Hematopoietic multipotent progenitor cell treated with erythropoietin and hydrocortisone succinate and interleukin-3 and kit ligand, for 17 days (in vitro differentiated cells): ENCODE data around the gene NOL9.
A peak's percentile ranks its signal among the peaks of the same experiment; 100 is the strongest.

Experiments used
- DNase-seq: peaks from one replicate; pipeline ENCODE4 v3.0.0-alpha.2; 2015; ENCODE audit warnings: low spot score

Gene NOL9

DNA sequence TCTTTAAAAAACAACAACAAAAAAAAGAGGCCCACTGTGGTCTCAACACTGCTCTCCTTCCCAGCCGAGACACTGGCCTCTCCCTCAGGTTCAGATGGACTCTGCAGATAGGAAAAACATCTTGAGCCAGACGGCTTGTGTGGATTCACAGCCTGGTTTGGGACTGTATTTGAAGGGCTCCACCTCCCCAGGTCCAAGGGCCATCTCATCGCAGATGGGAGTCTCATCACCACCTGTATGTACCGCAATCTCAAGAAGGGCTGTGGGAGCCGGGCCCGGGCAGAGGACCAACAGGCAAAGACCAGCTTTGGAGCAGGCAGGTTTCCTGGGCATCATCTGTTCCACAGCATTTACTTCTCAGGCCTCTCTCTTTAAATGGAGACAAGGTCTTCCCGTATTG lies 35.7 kb upstream of the NOL9 start:
- peak; percentile 12 for DNase-seq

DNA sequence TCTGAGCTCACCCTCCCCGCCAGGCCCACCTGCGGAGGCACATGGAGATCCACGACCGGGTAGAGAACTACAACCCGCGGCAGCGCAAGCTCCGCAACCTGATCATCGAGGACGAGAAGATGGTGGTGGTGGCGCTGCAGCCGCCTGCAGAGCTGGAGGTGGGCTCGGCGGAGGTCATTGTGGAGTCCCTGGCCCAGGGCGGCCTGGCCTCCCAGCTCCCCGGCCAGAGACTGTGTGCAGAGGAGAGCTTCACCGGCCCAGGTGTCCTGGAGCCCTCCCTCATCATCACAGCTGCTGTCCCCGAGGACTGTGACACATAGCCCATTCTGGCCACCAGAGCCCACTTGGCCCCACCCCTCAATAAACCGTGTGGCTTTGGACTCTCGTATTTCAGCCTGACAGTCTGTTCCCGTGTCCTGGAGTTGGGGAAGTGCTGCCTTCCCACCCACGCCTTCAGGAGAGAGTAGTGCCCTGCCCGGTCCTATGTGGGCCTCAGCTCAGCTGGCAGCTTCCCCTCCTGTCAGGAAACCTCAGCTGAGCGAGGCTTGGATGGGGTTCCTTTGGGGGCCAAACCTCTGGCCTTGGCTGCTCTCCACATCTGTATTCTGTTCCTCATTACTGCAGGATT lies 34.7 kb upstream of the NOL9 start:
- DNase-seq = no peak

DNA sequence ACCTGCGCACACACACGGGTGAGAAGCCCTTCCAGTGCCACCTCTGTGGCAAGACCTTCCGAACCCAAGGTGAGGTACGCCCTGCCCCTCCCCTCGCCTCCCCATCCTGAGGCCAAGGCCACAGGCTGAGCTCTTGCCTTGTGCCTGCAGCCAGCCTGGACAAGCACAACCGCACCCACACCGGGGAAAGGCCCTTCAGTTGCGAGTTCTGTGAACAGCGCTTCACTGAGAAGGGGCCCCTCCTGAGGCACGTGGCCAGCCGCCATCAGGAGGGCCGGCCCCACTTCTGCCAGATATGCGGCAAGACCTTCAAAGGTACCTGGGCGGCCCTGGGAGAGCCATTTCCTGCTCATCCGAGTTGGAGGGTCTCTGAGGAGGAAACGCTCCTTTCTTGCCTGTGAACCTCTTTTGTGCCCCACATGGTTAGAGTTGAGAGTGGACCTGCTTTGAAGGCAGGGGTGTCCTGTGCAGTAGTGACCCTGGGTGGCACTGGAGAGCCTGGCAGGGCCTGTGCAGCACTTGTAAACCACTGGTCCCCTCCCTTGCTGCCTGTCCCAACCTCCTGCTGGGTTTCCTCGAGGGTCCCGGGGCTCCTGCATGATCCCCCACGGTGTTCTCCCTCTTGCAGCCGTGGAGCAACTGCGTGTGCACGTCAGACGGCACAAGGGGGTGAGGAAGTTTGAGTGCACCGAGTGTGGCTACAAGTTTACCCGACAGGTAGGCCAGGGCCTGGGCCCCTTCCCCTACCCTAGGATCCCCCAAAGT lies 34.0 kb upstream of the NOL9 start:
- DNase-seq = peak; percentile 9

DNA sequence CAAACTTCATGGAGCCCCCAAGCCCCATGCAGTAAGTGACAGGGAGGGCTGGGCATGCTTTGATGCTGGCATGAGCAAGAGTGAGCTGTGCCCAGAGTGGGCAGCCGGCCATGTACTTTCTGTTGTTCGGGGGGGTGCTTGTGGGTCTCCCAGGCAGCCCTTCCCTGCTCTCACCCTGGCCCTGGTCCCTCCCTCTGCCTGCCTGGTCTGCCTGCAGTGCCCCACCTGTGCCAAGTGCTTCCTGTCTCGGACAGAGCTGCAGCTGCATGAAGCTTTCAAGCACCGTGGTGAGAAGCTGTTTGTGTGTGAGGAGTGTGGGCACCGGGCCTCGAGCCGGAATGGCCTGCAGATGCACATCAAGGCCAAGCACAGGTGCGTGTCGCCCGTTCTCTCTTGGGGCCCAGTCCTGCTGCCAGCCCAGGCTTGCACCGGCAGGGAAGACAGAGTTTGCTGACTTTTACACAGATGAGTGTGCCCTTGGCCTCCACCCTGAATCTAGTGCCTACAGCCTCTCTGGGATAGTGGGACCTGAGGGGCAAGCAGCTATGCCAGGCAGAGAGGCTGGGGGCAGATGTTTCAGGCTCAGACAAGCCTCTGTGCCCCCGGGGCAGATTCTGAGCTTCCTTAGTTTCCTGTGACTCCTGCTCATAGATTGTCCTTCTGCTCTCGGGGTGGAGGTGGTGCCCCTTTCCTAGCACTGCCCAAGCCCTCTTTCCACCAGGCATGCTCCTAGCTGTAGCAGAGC lies 33.1 kb upstream of the NOL9 start:
- peak; percentile 7 for DNase-seq

DNA sequence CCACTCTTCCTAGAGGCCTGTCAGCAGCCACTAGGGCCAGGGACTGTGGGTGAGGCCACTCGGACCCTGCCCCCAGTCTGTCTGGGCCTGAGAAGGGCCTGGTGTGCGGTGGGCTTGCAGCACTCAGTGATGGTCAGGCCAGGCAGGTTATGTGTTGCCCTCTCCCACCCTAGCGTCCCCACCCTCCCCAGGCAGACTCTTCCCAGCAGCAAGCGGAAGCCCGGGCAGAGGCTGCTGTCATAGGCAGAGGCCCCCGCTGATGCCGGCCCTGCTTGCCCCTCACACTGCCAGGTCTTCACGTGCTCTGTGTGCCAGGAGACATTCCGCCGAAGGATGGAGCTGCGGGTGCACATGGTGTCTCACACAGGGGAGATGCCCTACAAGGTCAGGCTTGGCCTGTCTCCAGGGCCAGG lies 32.1 kb upstream of the NOL9 start:
- no peak for DNase-seq

DNA sequence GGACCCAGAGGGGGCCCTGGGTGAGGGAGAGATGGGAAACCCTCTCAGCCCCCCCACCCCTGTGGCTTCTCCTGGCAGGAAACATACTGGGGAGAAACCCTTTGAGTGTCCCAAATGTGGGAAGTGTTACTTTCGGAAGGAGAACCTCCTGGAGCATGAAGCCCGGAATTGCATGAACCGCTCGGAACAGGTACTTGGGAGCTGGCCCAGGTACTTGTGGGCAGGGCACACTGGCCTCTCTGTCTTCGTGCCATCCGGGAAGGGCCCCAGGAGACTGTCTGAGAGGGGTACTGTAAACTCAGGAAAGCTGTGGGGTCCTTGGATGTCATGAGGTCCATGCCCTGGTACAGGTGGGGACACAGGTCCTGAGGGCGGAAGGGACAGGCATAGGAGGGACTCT lies 31.5 kb upstream of the NOL9 start:
- DNase-seq = no peak

DNA sequence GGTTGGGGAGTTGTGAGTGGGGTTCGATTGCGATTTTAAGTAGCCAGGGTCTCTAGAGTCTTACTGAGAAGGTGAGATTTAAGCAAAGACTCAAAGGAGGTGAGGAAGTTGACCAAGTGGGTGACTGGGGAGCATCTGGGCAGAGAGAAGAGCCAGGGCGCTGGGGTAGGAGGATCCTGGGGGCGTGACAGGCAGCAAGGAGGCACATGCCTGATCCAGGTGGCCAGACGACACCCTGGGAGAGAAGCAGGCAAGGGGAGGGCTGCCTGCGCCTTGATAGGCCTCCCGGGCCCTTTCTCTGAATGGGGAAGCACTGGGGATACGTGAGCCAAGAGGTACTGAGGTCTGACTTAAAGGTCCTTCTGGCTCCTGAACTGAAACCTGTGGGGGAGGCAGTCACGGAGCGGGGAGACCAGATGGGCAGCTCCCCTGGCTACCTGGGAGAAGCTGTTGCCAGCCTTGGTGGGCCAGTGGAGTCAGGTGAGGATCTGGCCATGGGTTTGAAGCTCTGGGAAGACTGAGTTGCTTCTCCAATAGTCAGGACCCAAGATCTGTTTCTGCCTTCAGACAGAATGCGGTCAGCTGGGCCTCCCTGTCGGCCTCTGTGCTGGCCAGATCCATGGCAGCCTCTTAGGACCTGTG lies 30.9 kb upstream of the NOL9 start:
- peak; percentile 8 for DNase-seq

DNA sequence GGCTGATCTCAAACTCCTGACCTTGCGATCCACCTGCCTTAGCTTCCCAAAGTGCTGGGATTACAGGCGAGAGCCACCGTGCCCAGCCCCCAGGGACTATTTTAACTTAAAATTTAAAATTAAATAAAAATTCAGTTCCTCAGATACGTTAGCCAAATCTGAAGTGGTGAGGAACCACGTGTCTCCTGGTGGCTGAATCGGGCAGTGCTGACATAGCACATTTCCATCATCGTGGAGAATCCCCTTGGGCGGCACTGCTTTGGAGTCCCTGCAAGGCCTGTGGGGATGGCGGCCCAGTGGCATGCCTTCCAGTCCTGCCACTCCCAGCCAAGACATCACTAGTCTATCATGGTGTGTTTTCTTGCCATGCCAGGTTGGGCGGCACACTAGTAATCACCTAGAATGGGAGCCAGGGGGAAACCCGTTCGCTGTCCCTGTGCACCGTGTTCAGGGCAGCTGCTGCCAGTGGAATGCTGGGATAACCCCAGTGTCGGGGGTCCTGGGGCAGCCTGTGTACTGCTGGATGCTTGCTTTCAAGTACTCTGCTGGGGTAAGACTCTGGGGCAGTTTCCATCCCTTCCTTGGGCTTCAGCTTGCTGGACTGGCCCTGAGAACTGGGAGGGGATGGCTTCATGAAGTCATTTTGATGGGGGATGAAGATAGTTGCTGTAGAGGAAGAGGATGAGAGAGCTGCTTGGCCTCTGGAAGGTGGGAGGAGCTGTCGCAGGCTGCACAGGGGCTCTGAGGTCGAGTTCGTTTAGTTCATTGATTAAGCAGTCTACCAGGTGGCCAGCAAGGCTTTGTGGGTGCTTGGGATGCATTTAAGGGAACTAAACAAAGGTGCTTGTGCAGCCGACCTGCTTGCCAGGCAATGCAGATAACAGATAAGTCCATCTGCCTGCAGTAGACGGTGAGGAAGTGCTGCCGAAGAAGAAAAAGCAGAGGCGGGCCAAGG lies 30.1 kb upstream of the NOL9 start:
- DNase-seq = peak; percentile 10

DNA sequence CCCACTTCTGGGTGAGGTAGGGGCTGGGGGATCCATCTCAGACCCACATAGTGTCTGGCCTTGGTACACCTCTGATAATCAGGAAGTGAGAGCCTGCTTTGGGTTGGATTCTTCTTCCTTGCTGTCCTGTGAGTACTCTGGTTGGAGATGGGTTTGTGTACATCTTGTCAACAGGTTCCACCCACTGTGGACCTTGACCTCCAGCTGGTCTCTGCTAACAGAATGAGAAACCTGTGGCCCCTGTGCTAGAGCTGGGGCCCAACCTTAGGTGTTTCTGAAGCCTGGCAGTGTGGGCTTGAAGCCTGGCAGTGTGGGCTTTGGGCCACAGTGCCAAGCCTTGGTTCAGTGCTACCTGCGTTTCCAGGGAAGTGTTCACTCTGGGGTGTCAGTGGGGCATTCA lies 28.1 kb upstream of the NOL9 start:
- DNase-seq = peak; percentile 25

DNA sequence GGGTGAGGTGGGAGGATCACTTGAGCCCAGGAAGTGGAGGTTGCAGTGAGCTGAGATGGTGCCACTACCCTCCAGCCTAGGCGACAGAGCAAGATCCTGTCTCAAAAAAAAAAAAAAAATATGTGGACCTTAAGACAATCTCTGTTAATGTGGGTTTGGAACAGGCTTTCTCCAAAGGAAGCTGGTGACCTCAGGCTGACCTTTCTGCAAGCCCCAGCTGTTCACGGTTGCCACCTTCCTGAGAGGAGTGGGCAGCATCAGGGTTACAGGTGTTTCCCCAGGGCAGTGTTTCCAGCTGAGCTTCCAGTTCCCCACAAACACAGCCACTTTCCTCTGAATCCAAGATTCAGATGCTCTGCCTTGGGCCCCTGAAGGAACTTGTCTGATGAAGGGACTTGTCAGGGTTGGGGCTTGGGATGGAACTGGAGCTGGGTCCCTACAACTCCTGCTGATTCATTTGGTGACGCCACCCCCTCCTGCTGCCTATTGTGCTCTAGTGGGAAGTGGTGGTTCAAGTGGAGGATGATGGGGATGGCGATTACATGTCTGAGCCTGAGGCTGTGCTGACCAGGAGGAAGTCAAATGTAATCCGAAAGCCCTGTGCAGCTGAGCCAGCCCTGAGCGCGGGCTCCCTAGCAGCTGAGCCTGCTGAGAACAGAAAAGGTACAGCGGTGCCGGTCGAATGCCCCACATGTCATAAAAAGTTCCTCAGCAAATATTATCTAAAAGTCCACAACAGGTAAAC lies 27.4 kb upstream of the NOL9 start:
- peak; percentile 27 for DNase-seq

DNA sequence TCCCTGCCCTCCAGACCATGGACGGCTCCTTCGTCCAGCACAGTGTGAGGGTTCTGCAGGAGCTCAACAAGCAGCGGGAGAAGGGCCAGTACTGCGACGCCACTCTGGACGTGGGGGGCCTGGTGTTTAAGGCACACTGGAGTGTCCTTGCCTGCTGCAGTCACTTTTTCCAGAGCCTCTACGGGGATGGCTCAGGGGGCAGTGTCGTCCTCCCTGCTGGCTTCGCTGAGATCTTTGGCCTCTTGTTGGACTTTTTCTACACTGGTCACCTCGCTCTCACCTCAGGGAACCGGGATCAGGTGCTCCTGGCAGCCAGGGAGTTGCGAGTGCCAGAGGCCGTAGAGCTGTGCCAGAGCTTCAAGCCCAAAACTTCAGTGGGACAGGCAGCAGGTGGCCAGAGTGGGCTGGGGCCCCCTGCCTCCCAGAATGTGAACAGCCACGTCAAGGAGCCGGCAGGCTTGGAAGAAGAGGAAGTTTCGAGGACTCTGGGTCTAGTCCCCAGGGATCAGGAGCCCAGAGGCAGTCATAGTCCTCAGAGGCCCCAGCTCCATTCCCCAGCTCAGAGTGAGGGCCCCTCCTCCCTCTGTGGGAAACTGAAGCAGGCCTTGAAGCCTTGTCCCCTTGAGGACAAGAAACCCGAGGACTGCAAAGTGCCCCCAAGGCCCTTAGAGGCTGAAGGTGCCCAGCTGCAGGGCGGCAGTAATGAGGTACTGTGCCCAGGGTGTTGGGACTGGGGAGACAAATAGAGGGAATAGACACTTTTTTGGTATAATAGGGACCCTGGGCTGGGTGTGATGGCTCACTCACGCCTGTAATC lies 26.5 kb upstream of the NOL9 start:
- DNase-seq = peak; percentile 40

DNA sequence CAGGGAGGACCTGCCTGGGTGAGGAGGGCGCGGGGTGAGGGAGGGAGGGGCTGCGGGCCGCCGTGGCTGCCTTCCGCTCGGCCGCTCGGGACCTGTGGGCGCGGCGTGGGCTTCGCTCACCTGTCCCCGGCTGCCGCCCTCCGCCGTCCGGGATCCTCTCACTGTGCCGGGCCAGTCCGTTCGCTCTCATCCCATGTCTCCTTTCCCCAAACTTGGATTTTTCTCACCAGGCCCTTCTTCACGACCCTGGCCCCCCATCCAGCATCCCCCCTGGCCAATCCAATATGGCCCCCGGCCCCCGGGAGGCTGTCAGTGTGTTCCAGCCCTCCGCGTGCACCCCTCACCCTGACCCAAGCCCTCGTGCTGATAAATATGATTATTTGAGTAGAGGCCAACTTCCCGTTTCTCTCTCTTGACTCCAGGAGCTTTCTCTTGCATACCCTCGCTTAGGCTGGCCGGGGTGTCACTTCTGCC lies 25.8 kb upstream of the NOL9 start:
- DNase-seq = no peak

DNA sequence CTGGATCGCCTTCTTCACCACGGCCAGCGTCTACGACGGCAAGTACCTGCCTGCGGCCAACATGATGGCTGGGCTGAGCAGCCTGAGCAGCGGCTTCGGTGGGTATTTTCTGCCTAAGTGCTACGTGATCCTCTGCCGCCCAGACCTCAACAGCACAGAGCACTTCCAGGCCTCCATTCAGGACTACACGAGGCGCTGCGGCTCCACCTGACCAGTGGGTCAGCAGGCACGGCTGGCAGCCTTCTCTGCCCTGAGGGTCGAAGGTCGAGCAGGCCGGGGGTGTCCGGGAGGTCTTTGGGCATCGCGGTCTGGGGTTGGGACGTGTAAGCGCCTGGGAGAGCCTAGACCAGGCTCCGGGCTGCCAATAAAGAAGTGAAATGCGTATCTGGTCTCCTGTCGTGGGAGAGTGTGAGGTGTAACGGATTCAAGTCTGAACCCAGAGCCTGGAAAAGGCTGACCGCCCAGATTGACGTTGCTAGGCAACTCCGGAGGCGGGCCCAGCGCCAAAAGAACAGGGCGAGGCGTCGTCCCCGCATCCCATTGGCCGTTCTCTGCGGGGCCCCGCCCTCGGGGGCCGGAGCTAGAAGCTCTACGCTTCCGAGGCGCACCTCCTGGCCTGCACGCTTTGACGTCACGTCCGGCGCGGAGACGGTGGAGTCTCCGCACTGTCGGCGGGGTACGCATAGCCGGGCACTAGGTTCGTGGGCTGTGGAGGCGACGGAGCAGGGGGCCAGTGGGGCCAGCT lies 25.2 kb upstream of the NOL9 start, which contains the start of gene ZBTB48:
Gene ZBTB48, plus strand, starts transcription at position 621 of the 745 bp plus-strand sequence. CDS start 616 bp downstream, outside the sequence.
- peak; percentile 100 for DNase-seq

DNA sequence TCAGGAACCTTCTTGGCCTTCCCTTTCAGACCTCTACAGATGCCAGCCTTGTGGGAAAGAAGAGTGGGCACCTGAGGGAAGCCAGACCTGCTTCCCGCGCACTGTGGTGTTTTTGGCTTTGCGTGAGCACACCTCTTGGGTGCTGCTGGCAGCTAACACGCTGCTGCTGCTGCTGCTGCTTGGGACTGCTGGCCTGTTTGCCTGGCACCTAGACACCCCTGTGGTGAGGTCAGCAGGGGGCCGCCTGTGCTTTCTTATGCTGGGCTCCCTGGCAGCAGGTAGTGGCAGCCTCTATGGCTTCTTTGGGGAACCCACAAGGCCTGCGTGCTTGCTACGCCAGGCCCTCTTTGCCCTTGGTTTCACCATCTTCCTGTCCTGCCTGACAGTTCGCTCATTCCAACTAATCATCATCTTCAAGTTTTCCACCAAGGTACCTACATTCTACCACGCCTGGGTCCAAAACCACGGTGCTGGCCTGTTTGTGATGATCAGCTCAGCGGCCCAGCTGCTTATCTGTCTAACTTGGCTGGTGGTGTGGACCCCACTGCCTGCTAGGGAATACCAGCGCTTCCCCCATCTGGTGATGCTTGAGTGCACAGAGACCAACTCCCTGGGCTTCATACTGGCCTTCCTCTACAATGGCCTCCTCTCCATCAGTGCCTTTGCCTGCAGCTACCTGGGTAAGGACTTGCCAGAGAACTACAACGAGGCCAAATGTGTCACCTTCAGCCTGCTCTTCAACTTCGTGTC lies 24.5 kb upstream of the NOL9 start:
- DNase-seq = peak; percentile 7

DNA sequence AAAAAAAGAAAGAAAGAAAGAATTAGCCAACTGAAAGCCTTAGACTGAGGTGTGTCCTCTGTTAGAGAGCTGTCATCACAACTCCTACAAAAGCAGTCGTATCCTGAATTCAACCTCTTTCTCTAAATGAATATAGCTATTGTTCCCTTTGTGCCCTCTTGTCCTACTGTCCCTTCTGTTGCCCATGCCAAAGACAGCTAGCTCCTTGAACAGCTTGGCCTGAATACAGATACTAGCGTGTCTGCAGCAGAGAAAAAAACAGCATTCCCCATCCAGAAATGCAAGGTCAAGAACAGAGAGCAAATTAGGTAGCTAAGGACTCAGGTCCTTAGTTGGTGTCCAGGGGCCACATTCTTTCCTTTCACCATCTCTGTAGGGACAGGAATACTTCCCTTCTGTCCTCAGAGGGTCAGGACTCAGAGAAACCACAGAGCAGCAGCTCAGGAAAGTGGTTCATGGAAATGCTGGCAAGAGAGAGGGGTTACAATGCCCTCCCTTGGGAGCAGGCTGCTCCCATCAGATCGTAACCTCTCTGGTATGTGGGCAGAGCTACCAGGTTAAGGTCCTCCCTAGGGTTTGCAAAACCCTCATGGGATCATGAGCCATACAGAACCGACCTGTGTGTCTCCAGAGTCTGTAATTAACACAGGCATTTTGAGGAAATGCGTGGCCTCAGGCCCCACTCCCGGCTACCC lies 23.7 kb upstream of the NOL9 start:
- DNase-seq = no peak

DNA sequence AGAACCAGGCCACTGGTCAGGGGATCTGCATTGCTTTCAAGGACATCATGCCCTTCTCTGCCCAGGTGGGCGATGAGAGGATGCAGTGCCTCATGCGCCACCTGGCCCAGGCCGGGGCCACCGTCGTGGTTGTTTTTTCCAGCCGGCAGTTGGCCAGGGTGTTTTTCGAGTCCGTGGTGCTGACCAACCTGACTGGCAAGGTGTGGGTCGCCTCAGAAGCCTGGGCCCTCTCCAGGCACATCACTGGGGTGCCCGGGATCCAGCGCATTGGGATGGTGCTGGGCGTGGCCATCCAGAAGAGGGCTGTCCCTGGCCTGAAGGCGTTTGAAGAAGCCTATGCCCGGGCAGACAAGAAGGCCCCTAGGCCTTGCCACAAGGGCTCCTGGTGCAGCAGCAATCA lies 20.5 kb upstream of the NOL9 start:
- DNase-seq = no peak

DNA sequence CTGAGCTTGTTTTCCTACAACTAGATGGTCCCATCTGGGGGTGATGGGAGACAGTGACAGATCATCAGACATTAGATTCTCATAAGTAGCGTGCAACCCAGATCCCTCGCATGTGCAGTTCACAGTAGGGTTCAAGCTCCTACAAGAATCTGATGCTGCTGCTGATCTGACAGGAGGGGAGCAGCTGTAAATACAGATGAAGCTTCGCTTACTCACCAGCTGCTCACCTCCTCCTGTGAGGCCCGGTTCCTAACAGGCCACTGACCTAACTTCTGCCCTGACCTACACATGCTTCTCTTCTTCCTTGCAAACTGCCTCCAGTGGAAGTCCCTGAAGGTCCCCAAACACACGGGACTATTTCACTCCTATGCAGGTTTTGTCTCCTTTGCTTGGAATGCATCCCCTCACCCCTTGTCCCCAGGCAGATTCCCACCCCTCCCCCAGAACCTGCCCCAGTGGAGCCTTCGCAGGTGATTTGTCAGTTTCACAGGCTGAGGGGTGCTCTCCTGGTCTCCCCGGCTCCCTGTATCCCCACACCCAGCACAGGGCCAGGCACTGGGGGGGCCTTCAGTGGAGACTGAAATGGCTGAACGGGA lies 19.8 kb upstream of the NOL9 start:
- DNase-seq = no peak
